Measurements from ENCODE around the gene TEX35.

Gene TEX35

DNA sequence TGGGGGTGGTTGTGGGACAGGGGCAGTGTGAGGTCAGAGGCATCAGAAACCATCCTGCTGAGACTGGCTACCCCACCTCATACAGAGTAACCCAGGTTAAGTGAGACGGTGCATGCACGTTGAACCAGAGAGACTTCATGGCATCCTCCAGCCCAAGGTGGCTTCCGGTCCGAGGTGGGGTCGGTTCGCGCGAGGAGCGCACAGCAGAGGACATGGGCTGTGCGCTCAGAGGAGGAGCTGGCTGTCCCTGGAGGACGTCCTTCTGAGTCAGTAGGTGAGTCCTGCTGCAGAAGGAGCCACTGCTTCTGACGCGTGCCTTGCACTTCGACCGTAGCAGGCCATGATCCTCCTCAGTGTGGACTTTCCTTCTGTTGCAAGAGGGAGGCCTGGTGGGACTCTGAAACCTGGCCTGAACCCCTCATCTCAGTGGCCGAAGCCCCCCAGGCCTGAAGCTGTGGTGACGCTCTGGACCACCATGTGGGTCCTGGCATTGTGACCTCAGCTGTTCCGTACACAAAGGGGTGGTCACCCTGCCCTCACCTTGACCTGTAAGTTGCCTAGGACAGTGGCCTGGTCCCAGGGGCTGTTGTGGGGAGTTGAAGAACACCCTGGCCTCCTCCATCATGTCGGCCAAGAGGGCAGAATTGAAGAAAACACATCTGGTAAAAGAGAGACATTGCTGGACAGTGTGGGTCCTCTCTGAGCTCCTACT lies at the start of gene TEX35:
Gene TEX35 (plus strand): TSS at position 544 of the 712 bp plus-strand sequence. CDS start 80 bp downstream, at position 624.
- TF ChIP-seq, protein P1, sequence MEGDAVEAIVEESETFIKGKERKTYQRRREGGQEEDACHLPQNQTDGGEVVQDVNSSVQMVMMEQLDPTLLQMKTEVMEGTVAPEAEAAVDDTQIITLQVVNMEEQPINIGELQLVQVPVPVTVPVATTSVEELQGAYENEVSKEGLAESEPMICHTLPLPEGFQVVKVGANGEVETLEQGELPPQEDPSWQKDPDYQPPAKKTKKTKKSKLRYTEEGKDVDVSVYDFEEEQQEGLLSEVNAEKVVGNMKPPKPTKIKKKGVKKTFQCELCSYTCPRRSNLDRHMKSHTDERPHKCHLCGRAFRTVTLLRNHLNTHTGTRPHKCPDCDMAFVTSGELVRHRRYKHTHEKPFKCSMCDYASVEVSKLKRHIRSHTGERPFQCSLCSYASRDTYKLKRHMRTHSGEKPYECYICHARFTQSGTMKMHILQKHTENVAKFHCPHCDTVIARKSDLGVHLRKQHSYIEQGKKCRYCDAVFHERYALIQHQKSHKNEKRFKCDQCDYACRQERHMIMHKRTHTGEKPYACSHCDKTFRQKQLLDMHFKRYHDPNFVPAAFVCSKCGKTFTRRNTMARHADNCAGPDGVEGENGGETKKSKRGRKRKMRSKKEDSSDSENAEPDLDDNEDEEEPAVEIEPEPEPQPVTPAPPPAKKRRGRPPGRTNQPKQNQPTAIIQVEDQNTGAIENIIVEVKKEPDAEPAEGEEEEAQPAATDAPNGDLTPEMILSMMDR (IDR thresholded peaks at IDR 0.05; ENCODE audit: low read depth, low read length): no peak
- DNase-seq (ENCODE audit: extremely low read depth, low read depth): no peak

DNA sequence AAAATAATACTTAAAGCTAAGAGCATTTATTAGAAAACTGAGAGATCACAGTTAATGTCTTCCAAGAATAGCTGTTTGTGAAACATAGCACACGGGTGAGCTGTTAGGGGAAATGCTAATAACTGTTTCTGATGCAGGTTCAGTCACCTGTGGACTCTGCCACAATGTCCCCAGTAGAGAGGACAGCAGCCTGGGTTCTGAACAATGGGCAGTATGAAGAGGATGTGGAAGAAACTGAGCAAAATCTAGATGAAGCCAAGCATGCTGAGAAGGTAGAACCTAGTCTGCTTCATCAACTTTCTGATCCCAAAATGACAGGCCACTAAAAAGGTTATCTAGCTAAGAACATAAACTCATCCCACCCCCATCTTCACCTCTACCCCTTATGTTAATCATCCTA lies 48.8 kb upstream of the TEX35 start:
- DNase-seq (ENCODE audit: extremely low read depth, low read depth): no peak
- TF ChIP-seq, protein P1 (IDR thresholded peaks at IDR 0.05; ENCODE audit: low read depth, low read length): no peak

DNA sequence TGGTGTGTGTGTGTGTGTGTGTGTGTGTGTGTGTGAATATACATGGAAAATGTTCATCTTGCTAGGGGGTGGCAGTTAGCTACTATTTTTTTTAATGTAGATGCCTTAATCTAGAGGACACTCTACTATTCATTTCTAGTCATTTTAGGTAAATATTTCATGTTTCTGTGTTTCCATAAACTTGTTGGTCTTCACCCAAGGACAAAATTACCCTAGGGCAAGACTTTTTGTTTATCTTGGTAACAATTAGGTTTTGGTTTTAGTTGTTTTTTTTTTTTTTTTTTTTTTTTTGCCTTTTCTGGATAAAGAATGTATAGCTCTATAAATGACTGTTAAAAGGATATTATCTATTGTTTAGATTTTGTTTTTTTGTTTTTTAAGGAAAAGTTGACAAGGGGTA lies 48.3 kb upstream of the TEX35 start:
- TF ChIP-seq, protein P1 (IDR thresholded peaks at IDR 0.05; ENCODE audit: low read depth, low read length): no peak
- DNase-seq (ENCODE audit: extremely low read depth, low read depth): no peak

DNA sequence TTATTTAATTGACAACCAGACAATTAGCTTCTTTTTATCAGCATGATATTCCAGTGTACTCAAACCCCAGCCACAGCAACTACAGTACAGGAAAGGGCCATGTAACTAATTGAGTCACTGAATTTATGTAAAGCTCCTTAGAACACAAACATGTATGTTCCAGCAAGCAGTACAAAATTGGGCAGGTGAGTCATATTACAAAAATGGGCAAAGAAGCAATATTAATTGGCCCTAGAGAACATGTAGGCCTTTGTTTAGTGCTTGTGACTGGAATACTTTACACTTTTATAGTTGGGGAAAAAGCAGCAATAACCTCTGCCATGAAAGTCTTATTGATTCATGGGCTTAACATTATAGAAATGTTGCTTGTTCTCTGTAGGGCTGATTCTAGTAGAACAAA lies 47.9 kb upstream of the TEX35 start:
- TF ChIP-seq, protein P1 (IDR thresholded peaks at IDR 0.05; ENCODE audit: low read depth, low read length): no peak
- no peak for DNase-seq (ENCODE audit: extremely low read depth, low read depth)

DNA sequence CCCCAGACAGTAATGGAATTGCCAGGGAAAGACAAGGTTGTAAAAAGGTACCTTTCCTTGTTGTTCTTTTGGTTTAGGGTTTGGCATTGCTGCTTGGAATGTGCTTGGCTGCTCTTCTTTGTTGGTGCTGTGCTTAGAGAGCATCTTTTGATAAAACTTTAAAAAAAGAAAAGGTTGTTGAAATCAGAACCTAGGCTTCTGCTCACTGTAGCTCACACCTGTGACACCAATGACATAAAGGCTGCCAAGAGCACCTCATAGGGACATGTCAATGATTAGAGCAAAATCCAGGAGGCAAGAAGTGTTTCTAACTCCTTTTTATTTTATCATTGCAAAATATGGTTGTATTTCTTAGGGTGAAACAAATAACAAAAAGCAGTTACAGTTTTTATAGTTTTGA lies 45.1 kb upstream of the TEX35 start:
- TF ChIP-seq, protein P1 (IDR thresholded peaks at IDR 0.05; ENCODE audit: low read depth, low read length): no peak

DNA sequence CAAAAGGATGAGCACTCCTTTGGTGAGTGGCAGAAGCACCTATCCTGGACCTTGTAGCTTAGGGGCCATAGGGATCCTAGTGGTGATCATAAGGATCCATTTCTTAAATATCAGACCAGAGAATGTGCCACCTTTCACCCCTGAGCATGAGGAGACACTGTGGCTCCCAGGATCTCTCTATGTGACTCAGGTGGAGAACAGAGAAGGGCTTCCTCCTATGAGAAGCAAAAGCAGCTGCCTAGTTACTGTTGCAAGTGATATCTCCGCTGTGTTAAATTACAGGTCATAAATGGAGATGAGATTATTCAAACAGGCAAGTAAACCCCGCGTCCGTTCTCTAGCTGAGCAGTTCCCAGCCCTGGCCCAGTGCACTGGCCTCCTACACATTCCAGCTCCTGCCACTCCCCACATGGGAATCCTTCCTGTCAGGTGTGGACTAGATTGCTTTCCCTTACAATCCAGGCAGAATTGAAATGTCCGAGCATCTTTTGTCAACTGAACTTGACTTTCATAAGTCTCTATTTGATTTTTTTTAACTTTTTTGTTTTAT lies 42.4 kb upstream of the TEX35 start:
- TF ChIP-seq, protein P1 (IDR thresholded peaks at IDR 0.05; ENCODE audit: low read depth, low read length): no peak
- DNase-seq (ENCODE audit: extremely low read depth, low read depth): no peak

More for the DNA sequence above, 45.1 kb upstream of the TEX35 start:
- DNase-seq (ENCODE audit: extremely low read depth, low read depth): no peak

DNA sequence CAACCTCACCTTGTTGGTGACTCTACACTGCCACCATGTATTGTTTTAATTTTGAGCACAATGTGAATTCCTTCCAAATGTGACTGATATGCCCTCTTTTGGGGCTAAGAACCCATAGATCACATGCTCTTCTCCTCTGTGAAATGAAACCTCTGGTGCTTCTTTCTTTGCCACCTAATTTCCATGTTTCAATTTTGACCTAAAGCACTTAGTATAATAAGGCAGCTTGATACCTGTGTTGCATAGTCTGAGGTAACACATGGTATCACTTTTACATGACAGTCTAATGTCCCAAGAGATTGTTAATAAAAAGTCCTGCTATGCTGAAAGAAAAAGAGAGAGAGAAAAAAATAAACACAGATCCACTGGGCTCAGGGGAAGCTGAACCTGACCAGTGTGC lies 40.4 kb upstream of the TEX35 start:
- TF ChIP-seq, protein P1 (IDR thresholded peaks at IDR 0.05; ENCODE audit: low read depth, low read length): no peak

More for the DNA sequence above, 40.4 kb upstream of the TEX35 start:
- no peak for DNase-seq (ENCODE audit: extremely low read depth, low read depth)

Measured in AG09319 (cell line).